ENCODE data around the gene NUCB1.
"Not testable (repeated sequence)": the region's sequence is repeated elsewhere in the genome, so short reads cannot be mapped to it uniquely, and the experiment has no call there.

GRCh38 chr19:48876043-48876981, 23.8 kb upstream of the NUCB1 start:
- TF ChIP-seq, protein P1, sequence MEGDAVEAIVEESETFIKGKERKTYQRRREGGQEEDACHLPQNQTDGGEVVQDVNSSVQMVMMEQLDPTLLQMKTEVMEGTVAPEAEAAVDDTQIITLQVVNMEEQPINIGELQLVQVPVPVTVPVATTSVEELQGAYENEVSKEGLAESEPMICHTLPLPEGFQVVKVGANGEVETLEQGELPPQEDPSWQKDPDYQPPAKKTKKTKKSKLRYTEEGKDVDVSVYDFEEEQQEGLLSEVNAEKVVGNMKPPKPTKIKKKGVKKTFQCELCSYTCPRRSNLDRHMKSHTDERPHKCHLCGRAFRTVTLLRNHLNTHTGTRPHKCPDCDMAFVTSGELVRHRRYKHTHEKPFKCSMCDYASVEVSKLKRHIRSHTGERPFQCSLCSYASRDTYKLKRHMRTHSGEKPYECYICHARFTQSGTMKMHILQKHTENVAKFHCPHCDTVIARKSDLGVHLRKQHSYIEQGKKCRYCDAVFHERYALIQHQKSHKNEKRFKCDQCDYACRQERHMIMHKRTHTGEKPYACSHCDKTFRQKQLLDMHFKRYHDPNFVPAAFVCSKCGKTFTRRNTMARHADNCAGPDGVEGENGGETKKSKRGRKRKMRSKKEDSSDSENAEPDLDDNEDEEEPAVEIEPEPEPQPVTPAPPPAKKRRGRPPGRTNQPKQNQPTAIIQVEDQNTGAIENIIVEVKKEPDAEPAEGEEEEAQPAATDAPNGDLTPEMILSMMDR (IDR thresholded peaks at IDR 0.05), result not testable (repeated sequence)
- not testable (repeated sequence) for TF ChIP-seq POLR2A (IDR thresholded peaks at IDR 0.05)

All from uterus (tissue), 2 donors.